A673 (cell line): ENCODE measurements around the gene TOMM70.

Source experiments
- EZH2 ChIP-seq: fragments of 200-600 bp; sonication (generic); IDR thresholded peaks from 2 replicates; pipeline ENCODE4 v1.6.1; 2017; ENCODE audit warnings: borderline replicate concordance, low read depth, mild to moderate bottlenecking, mixed read lengths, antibody characterized with exemption, low read length; ENCODE audit not compliant: poor library complexity, severe bottlenecking
- TF ChIP-seq, protein P1 (sequence below): fragments of 300-800, 200-600 bp; sonication (generic); conservative IDR thresholded peaks from 2 replicates; pipeline ENCODE4 v1.5.1; 2017; ENCODE audit warnings: low read depth, mild to moderate bottlenecking, antibody characterized with exemption, low read length, moderate library complexity, mixed read lengths

DNA sequence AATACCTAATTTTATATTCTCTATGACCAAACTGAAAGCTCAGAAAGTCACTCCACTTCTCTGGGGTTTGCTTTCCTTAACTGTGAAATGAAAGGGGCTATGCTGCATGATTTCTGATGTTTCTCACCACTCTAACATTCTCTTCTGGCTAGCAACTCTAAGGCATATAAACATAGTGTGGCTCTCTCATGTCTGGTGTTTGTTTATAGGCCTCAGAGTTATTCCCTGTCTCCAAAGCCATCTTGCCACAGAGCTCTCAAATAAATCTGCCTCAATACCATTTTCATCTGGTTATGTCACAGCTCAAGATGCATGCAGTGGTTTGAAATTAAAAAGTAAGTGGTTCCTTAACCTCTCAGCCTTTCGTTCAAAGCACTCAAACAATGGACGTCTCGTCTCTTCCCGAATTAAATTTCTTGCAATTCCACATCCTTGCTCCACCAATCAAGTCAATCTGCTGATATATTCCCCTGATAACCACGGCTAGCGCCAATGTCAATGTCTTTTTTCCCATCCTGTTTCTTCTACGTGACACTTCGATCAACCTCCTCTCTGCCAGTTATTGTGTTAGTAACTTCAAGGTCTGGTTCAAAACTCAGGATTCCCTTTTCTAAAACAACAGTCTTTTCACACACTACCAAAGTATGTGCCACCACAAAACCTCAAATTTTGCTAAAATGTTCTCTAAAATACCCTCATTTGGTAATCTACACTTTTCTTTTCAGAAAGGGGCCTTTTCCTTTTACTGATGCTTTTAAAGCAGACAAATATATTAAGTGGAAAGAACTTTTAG is 16.0 kb downstream of the TOMM70 start:
- TF ChIP-seq EZH2 = no peak
- TF ChIP-seq, protein P1, sequence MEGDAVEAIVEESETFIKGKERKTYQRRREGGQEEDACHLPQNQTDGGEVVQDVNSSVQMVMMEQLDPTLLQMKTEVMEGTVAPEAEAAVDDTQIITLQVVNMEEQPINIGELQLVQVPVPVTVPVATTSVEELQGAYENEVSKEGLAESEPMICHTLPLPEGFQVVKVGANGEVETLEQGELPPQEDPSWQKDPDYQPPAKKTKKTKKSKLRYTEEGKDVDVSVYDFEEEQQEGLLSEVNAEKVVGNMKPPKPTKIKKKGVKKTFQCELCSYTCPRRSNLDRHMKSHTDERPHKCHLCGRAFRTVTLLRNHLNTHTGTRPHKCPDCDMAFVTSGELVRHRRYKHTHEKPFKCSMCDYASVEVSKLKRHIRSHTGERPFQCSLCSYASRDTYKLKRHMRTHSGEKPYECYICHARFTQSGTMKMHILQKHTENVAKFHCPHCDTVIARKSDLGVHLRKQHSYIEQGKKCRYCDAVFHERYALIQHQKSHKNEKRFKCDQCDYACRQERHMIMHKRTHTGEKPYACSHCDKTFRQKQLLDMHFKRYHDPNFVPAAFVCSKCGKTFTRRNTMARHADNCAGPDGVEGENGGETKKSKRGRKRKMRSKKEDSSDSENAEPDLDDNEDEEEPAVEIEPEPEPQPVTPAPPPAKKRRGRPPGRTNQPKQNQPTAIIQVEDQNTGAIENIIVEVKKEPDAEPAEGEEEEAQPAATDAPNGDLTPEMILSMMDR = no peak
